Measurements from ENCODE around the gene TRIM63. TPM values are rescaled to one million over a fixed set of nuclear protein-coding genes. Genes with fewer than 3 reads are reported as not detected.

TRIM63 gene
- total and polyA plus RNA-seq, 4 donors: not detected

- H3K36me3 ChIP-seq (ENCODE audit: control insufficient read depth, insufficient read depth, low read length): peaks cover 5% of the 10 kb centered on the region
These were observed 45.6 kb downstream of the TRIM63 start, which contains the start of gene EXTL1 for GRCh38 chr1:26021647-26022403. TSS of gene EXTL1 (plus strand) at chr1:26021775. CDS start at chr1:26022647, 872 bp downstream.

GRCh38 chr1:26020941-26021646, 46.3 kb downstream of the TRIM63 start:
- Histone ChIP-seq H3K9me3 (ENCODE audit: control insufficient read depth, insufficient read depth, low read length) (no peaks in the 10 kb centered on the region), H3K36me3 (ENCODE audit: control insufficient read depth, insufficient read depth, low read length) (peaks cover 2% of the 10 kb centered on the region), H3K4me3 (ENCODE audit: low read depth, low read length) (peak overlapping the region; percentile 59), H3K27me3 (ENCODE audit: control insufficient read depth, insufficient read depth, low read length) (no peaks in the 10 kb centered on the region), H3K4me1 (ENCODE audit: control insufficient read depth, insufficient read depth, low read length) (peaks cover 70% of the 10 kb centered on the region), H3K27ac (ENCODE audit: low read depth, low read length) (peak overlapping the region; percentile 91)
- no peak for DNase-seq (ENCODE audit: low read depth in 4 of 6, low spot score in 6 of 6)
- 83% methylated on average over 2 of the region's 6 CpGs for WGBS (ENCODE audit: insufficient coverage)

More at GRCh38 chr1:26021647-26022403, 45.6 kb downstream of the TRIM63 start, which contains the start of gene EXTL1:
- DNase-seq (ENCODE audit: low read depth in 4 of 6, low spot score in 6 of 6): peak; percentile 74 to 97 (median 80)
- H3K27me3 ChIP-seq (ENCODE audit: control insufficient read depth, insufficient read depth, low read length): no peaks in the 10 kb centered on the region
- no peaks in the 10 kb centered on the region for H3K9me3 ChIP-seq (ENCODE audit: control insufficient read depth, insufficient read depth, low read length)
- WGBS (ENCODE audit: insufficient coverage): 10% methylated on average over 15 of the region's 15 CpGs
- peak within 1 kb of the TSS; percentile 91 for H3K27ac ChIP-seq (ENCODE audit: low read depth, low read length)
- H3K4me1 ChIP-seq (ENCODE audit: control insufficient read depth, insufficient read depth, low read length): peaks cover 67% of the 10 kb centered on the region
- peak within 1 kb of the TSS; percentile 59 for H3K4me3 ChIP-seq (ENCODE audit: low read depth, low read length)

DNA sequence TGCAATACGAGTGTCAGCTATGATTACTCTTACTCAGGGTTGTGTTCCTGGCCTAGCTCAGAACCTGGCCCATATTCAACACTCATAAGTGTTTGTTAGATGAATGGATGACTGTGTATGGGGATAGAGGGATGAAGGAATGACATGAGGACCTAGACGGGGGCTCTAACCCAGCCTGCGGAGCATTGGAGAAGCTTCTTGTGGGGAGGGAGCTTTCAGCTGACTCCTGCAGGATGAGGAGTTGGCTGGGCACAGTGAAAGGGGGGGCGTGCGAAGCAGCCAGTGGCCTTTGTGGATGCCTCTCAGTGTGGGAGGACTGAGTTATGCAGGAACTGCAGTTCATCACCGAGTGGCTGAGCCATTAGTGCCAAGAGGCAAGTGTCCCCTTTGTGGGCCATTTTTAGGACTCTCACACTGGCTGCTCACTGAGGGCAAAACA, 47.1 kb downstream of the TRIM63 start:
- Histone ChIP-seq H3K9me3 (ENCODE audit: control insufficient read depth, insufficient read depth, low read length) (no peaks in the 10 kb centered on the region), H3K27ac (ENCODE audit: low read depth, low read length) (no peak overlapping the region), H3K36me3 (ENCODE audit: control insufficient read depth, insufficient read depth, low read length) (peaks cover 2% of the 10 kb centered on the region), H3K4me1 (ENCODE audit: control insufficient read depth, insufficient read depth, low read length) (peaks cover 68% of the 10 kb centered on the region), H3K27me3 (ENCODE audit: control insufficient read depth, insufficient read depth, low read length) (no peaks in the 10 kb centered on the region), H3K4me3 (ENCODE audit: low read depth, low read length) (no peak overlapping the region)
- DNase-seq (ENCODE audit: low read depth in 4 of 6, low spot score in 6 of 6): no peak
- WGBS (ENCODE audit: insufficient coverage): 45% methylated on average over 5 of the region's 6 CpGs

GRCh38 chr1:26019641-26020315, 47.7 kb downstream of the TRIM63 start:
- H3K27ac ChIP-seq (ENCODE audit: low read depth, low read length): no peak overlapping the region
- peaks cover 62% of the 10 kb centered on the region for H3K4me1 ChIP-seq (ENCODE audit: control insufficient read depth, insufficient read depth, low read length)
- H3K9me3 ChIP-seq (ENCODE audit: control insufficient read depth, insufficient read depth, low read length): no peaks in the 10 kb centered on the region
- H3K4me3 ChIP-seq (ENCODE audit: low read depth, low read length): no peak overlapping the region
- DNase-seq (ENCODE audit: low read depth in 4 of 6, low spot score in 6 of 6): no peak
- 50% methylated on average over 5 of the region's 8 CpGs for WGBS (ENCODE audit: insufficient coverage)
- peaks cover 2% of the 10 kb centered on the region for H3K36me3 ChIP-seq (ENCODE audit: control insufficient read depth, insufficient read depth, low read length)
- H3K27me3 ChIP-seq (ENCODE audit: control insufficient read depth, insufficient read depth, low read length): no peaks in the 10 kb centered on the region

- Histone ChIP-seq H3K27me3 (ENCODE audit: control insufficient read depth, insufficient read depth, low read length) (no peaks in the 10 kb centered on the region), H3K9me3 (ENCODE audit: control insufficient read depth, insufficient read depth, low read length) (no peaks in the 10 kb centered on the region), H3K27ac (ENCODE audit: low read depth, low read length) (no peak overlapping the region), H3K4me1 (ENCODE audit: control insufficient read depth, insufficient read depth, low read length) (peaks cover 44% of the 10 kb centered on the region), H3K4me3 (ENCODE audit: low read depth, low read length) (no peak overlapping the region), H3K36me3 (ENCODE audit: control insufficient read depth, insufficient read depth, low read length) (peaks cover 2% of the 10 kb centered on the region)
- 75% methylated on average over 2 of the region's 6 CpGs for WGBS (ENCODE audit: insufficient coverage)
- DNase-seq (ENCODE audit: low read depth in 4 of 6, low spot score in 6 of 6): no peak
These were observed 49.8 kb downstream of the TRIM63 start for GRCh38 chr1:26017606-26018005.

GRCh38 chr1:26016953-26017545, 50.4 kb downstream of the TRIM63 start:
- H3K27ac ChIP-seq (ENCODE audit: low read depth, low read length): no peak overlapping the region
- WGBS (ENCODE audit: insufficient coverage): 67% methylated on average over 6 of the region's 6 CpGs

DNA sequence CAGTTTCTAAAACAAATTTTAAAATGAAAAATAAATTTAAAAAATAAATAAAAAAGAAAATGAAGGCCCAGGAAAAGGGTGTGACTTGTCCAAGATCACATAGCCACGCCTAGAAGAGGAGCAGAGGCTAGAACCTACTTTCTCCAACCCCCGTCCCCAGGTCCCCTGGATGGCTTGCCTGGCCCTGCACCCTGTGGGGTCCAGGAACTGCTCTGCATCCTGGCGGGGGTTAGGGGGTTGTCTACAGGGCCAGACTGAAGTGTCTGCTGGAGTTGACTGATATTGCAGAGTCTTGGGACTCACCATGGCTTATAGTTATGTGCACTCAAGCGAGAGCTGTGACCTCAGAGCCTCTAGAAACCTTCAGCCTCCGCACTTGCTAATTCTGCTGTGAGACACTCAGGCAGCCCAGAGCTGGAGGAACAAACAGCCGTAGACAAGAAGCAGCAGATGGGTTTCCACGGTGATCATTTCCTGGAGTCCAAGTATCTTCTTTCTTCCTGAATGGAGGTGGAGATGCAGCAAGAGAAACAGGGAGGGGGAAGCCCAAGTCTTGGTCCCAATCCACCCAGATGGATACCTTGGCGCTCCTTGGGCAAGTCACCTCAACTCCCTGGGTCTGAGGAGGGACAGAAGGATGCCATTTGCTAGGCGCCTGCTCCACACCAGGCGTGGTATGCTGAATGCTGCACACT, 51.0 kb downstream of the TRIM63 start:
- Histone ChIP-seq H3K4me3 (ENCODE audit: low read depth, low read length) (no peak overlapping the region), H3K27me3 (ENCODE audit: control insufficient read depth, insufficient read depth, low read length) (no peaks in the 10 kb centered on the region), H3K9me3 (ENCODE audit: control insufficient read depth, insufficient read depth, low read length) (no peaks in the 10 kb centered on the region), H3K4me1 (ENCODE audit: control insufficient read depth, insufficient read depth, low read length) (peaks cover 32% of the 10 kb centered on the region), H3K27ac (ENCODE audit: low read depth, low read length) (no peak overlapping the region), H3K36me3 (ENCODE audit: control insufficient read depth, insufficient read depth, low read length) (no peaks in the 10 kb centered on the region)
- WGBS (ENCODE audit: insufficient coverage): 33% methylated on average over 5 of the region's 10 CpGs
- peak in 2 of 6 donors; percentile 65 to 81 for DNase-seq (ENCODE audit: low read depth in 4 of 6, low spot score in 6 of 6)

More at GRCh38 chr1:26016953-26017545, 50.4 kb downstream of the TRIM63 start:
- Histone ChIP-seq H3K9me3 (ENCODE audit: control insufficient read depth, insufficient read depth, low read length) (no peaks in the 10 kb centered on the region), H3K4me1 (ENCODE audit: control insufficient read depth, insufficient read depth, low read length) (peaks cover 38% of the 10 kb centered on the region), H3K27me3 (ENCODE audit: control insufficient read depth, insufficient read depth, low read length) (no peaks in the 10 kb centered on the region), H3K4me3 (ENCODE audit: low read depth, low read length) (no peak overlapping the region), H3K36me3 (ENCODE audit: control insufficient read depth, insufficient read depth, low read length) (no peaks in the 10 kb centered on the region)
- no peak for DNase-seq (ENCODE audit: low read depth in 4 of 6, low spot score in 6 of 6)

DNA sequence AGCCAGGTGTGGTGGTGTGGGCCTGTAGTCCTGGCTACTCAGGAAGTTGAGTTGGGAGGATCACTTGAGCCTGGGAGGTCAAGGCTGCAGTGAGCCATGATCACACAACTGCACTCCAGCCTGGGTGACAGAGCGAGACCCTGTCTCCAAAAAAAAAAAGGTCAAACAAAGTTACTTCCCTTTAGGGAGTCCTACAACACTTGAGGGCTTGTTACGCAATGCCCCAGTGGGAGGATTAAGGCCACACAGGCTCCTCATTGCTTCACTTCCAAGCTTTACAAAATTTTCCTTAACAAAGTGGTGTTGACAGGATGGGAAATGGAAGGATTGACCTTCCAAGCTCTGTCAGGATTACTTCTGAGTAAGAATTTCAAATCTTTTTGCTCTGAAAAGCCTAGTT, 52.1 kb downstream of the TRIM63 start:
- H3K27me3 ChIP-seq (ENCODE audit: control insufficient read depth, insufficient read depth, low read length): no peaks in the 10 kb centered on the region
- peaks cover 21% of the 10 kb centered on the region for H3K4me1 ChIP-seq (ENCODE audit: control insufficient read depth, insufficient read depth, low read length)
- no peak overlapping the region for H3K4me3 ChIP-seq (ENCODE audit: low read depth, low read length)
- no peaks in the 10 kb centered on the region for H3K9me3 ChIP-seq (ENCODE audit: control insufficient read depth, insufficient read depth, low read length)
- DNase-seq (ENCODE audit: low read depth in 4 of 6, low spot score in 6 of 6): no peak
- WGBS (ENCODE audit: insufficient coverage): 88% methylated on average over 1 of the region's 2 CpGs
- H3K36me3 ChIP-seq (ENCODE audit: control insufficient read depth, insufficient read depth, low read length): no peaks in the 10 kb centered on the region
- no peak overlapping the region for H3K27ac ChIP-seq (ENCODE audit: low read depth, low read length)

- Histone ChIP-seq H3K36me3 (ENCODE audit: control insufficient read depth, insufficient read depth, low read length) (no peaks in the 10 kb centered on the region), H3K9me3 (ENCODE audit: control insufficient read depth, insufficient read depth, low read length) (no peaks in the 10 kb centered on the region), H3K27me3 (ENCODE audit: control insufficient read depth, insufficient read depth, low read length) (no peaks in the 10 kb centered on the region), H3K27ac (ENCODE audit: low read depth, low read length) (no peak overlapping the region), H3K4me3 (ENCODE audit: low read depth, low read length) (no peak overlapping the region), H3K4me1 (ENCODE audit: control insufficient read depth, insufficient read depth, low read length) (peaks cover 20% of the 10 kb centered on the region)
- WGBS (ENCODE audit: insufficient coverage): no CpG with 5 or more reads among the region's 2 CpGs
- no peak for DNase-seq (ENCODE audit: low read depth in 4 of 6, low spot score in 6 of 6)
These were observed 53.3 kb downstream of the TRIM63 start for GRCh38 chr1:26014179-26014578.

Measured in spinal cord (tissue), 10 donors.